ENCODE data around the gene LRRC36.

LRRC36 gene

GRCh38 chr16:67426950-67427349, 100.3 kb downstream of the LRRC36 start:
- DNase-seq (ENCODE audit: low read depth), result no peak

GRCh38 chr16:67428146-67428731, 101.6 kb downstream of the LRRC36 start:
- DNase-seq (ENCODE audit: low read depth), result no peak

GRCh38 chr16:67429053-67429798, 102.6 kb downstream of the LRRC36 start:
- DNase-seq (ENCODE audit: low read depth), result no peak

GRCh38 chr16:67429799-67430503, 103.3 kb downstream of the LRRC36 start:
- no peak for DNase-seq (ENCODE audit: low read depth)

GRCh38 chr16:67430504-67430976, 103.9 kb downstream of the LRRC36 start:
- no peak for DNase-seq (ENCODE audit: low read depth)

- DNase-seq (ENCODE audit: low read depth), result no peak
Measured at GRCh38 chr16:67430977-67431774, 104.6 kb downstream of the LRRC36 start, which contains the start of gene HSD11B2. Gene HSD11B2 (plus strand): TSS chr16:67431121. CDS start chr16:67431249, 128 bp downstream.

- DNase-seq (ENCODE audit: low read depth), result no peak
Measured at GRCh38 chr16:67431775-67432505, 105.3 kb downstream of the LRRC36 start.

- DNase-seq (ENCODE audit: low read depth), result no peak
Measured at GRCh38 chr16:67432506-67432890, 105.9 kb downstream of the LRRC36 start.

GRCh38 chr16:67433131-67433719, 106.6 kb downstream of the LRRC36 start:
- DNase-seq (ENCODE audit: low read depth), result no peak

Measured in stimulated activated CD8-positive, alpha-beta memory T cell treated with anti-CD3 and anti-CD28 coated beads, Interleukin-12 subunit alpha, Interleukin-12 subunit beta, amount 100 ng/mL, for 1 hour (primary cell).